Measurements from ENCODE around the gene TMEFF2.

TMEFF2 gene

GRCh38 chr2:192059266-192059665 lies 135.5 kb downstream of the TMEFF2 start:
- no peak for DNase-seq

GRCh38 chr2:192053921-192054320 lies 140.8 kb downstream of the TMEFF2 start:
- no peak for DNase-seq

DNA sequence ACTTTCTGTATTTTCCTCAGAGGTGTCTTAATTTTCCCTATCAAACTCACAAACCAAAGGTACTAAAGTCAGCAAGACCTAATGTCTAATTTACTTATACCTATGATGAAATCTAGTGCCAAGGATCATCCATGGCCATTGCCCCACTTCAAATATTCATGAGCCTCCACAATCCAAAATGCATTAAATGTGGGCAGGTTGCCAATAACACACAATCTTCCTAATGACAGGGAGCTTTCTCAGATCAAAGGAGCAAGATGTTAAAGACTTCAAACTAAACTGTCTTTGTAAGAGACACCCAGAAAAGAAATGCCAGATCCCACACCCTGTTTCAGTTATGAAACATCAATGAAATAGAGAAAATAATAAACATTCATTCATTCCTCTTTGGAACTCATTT lies 143.2 kb downstream of the TMEFF2 start:
- no peak for DNase-seq

DNA sequence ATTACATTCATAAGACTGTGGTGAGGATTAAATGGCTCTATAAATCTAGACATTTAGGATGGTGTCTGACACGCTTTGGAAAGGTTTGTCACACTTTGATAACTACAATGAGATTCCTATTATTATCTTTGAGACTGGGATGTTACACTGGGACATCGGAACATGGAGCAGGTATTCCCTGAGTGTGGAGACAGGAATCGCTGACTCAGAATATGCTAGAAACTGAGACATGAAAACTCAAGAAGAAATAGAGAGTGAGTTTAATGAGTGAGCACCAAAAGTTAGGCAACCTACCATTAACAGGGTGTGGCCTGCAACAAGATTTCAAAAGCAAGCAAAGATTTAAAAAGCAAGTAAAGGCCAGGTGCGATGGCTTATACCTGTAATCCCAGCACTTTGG lies 145.4 kb downstream of the TMEFF2 start:
- DNase-seq = no peak

DNA sequence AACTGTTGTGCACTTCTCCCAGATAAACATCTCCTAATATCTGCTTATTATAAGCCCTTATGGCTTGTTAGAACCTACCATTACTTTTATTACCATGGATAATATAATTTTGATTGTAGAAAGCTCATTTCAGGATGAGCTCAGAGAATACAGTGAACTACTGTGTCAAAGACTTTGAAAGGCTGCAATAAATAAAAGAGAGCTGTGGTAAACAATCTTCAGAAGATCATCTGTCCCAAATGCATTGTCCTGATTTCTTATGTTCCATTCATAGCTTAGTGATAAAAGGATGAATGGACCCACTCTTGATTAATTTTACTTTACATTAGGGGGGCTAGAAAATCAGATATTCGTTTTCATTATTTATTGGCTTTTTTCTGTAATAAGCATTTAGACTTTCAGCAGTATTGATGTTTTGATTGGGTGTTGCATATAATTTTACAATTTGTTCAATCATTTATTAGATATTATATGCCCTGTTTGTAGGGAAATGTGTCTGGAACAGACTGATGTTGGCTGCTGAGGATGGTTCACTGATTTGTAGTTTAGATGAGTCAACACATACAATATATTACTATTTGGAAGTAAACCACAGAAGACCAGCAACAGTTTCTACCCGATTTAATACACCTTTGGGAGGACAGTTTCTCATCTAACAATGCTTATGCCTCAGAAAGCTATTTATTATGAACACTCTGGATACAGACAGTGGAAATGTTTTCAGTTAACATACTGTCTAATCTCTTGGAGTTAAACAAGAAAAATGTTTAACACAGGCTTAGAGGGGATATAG lies 147.2 kb downstream of the TMEFF2 start:
- no peak for DNase-seq

- DNase-seq = no peak
These were observed 150.2 kb downstream of the TMEFF2 start for GRCh38 chr2:192044496-192044895.

GRCh38 chr2:192043216-192043870 lies 151.4 kb downstream of the TMEFF2 start:
- no peak for DNase-seq

DNA sequence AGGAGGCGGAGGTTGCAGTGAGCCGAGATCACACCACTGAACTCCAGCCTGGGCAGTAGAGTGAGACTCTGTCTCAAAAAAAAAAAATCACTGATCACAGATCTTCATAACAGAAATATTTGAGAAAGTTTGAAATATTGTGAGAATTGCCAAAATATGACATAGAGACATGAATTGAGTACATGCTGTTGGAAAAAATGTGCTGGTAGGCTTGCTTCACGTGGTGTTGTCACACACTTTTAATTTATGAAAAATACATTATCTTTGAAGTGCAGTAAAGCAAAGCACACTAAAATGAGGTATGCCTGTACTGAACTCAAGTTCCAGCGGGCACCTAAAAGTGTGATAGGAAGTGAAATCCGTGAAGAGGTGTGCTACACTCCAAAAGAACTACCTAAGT lies 152.6 kb downstream of the TMEFF2 start:
- no peak for DNase-seq

DNA sequence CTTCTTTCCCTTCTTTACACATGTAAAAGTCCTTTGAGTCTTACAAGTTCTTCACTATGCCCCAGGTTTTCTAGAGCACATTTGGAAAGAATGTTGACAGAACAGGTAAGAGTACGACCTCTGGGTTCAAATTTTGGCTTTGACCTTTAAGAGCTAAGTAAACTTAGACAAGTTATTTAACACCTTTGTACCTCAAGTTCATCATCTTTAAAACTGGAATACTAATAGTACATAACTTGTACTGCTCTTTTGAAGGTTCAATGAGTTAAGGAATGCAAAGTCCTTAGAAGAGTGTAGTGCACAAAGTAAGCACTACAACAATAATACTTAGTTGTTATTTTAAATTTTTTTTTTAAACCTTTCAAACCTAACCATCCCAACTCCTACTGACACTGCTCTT lies 156.6 kb downstream of the TMEFF2 start:
- no peak for DNase-seq

DNA sequence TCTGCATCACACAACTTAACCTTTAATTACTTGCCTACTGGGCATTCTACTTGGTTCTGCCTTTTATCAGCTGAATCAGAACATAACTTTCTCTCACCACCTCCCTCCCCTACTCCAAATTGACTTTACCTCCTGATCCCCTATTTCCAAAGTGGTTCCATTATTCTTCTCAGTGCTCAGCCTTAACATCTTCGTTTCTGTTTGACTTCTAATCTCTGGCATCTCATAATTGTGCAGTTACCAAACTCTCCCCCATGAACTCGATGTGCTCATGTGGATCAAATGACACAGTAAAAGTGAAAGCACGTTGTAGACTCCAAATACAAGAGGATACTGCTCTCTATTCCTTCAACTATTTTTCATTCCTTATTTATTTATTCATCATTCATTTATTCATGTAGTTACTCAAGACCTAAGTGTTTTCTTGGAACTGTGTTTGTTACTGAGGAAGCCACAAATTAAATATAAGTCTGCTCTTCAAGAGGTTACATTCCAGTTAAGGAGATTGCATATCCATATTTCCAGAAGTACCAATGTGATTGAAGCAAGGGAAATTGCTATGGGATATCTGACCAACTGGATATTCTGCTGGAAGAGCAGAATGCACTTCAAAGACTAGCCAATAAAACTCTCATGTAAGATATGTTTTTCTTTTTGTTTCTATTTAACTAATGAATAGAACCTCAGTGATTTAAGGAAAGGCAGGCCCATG lies 158.8 kb downstream of the TMEFF2 start:
- no peak for DNase-seq

DNA sequence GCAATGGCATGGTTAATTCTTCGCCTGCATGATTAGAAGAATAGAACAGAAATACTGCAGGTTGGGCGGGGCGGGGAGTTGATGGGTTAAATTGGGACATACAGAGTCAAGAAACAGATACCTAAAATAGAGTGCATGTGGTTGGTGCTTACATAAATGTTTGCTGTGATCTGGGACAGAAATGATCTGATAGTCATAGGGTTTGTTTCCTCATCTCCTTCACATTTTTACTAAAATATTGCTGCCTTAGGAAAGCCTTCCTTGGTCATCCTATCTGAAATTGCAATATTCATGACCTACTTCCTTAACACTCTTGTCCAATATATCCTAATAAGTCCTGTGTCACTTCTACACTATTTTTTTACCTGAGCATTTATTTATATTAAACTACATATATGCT lies 163.9 kb downstream of the TMEFF2 start:
- DNase-seq = no peak

DNA sequence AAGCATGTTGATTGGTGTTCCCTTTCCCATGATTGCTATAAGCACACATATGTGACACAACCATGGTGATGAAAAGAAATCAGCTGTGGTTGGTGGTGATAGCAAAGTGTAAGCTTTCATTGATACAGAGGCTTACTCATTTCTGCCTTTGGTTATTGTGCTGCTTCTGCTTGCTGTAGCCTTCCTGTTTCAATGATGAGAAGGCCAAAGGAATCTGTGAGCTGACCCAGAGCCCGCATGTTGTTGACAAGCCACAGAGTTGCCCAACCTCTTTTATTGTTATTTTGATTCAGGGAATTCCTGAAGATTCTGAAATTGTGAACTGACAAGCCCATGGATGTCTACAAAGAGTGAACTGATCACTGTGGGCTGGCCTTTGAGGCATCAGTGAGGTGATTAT lies 164.4 kb downstream of the TMEFF2 start:
- DNase-seq = no peak

- no peak for DNase-seq
These were observed 165.6 kb downstream of the TMEFF2 start for GRCh38 chr2:192029089-192029488.

GRCh38 chr2:192026825-192027120 lies 168.0 kb downstream of the TMEFF2 start:
- no peak for DNase-seq

- no peak for DNase-seq
These were observed 168.5 kb downstream of the TMEFF2 start for GRCh38 chr2:192026059-192026824.

- DNase-seq = no peak
These were observed 169.1 kb downstream of the TMEFF2 start for GRCh38 chr2:192025637-192026036.

DNA sequence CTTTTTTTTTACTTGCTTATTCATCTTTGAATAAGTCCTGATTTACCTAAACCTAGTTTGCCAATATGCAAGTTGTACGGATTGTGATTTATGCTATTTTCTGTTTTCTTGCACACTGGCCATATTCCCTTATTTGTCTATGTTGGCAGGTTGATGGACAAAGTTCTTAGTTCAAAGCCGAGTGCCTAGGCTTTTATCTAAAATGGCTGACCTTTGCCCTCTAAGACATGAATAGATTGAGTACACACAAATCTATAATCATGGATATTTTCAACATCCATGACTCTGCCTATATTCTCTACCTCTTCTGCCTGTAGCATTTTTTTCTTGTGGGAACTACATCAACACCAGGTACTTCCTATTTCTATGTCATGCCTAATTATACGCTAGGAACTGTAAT lies 171.7 kb downstream of the TMEFF2 start:
- no peak for DNase-seq

DNA sequence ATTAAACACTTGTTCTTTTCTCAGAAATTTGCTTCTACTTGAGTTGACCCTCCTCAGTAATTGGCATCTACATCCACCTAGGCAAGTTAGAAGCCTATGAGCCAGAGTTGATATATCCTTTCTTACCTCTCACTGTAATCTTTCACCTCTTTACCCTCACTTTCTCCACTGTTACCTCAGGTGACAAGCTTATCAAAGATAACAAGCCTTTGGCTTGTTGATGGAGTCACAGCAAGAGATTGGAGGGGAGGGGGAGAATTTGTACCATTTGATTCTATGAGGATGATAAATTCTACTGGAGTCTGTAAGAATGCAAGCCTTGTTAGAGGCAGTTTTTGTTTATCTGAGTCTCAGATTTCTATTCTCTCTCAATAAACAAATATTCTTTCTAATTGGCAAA lies 176.9 kb downstream of the TMEFF2 start:
- DNase-seq = no peak

DNA sequence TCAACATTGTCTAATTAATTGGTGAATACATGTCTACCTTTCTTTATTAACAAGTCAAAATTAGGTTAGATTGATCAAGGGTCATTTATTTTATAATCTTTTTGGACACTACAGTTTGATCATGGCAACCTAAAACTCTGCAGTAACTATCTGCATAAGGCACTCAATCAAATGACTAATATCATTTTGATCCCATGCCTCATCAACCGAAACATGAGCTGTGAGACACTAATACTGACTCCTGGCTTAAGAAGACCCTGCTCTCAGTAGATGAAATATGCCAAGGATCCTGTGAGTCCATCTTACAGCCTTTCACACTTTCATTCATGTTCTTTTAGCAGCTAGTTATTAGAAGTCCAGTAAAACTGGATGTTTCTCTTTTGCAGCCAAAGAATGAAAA lies 178.5 kb downstream of the TMEFF2 start:
- no peak for DNase-seq

DNA sequence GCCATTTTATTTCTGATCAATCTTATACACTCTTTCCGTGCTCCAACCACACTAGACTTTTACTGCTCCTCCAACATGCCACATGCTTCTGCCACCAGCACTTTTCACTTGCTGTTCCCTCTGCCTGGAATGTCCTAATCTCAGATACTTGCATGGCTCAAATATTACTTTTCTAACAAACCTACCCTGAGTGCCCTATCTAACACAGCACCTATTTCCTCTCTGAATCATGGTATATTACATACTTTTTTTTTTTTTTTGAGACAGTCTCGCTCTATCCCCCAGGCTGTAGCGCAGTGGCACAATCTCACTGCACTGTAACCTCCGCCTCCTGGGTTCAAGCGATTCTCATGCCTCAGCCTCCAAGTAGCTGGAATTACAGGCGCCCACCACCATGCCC lies 181.5 kb downstream of the TMEFF2 start:
- DNase-seq = no peak

DNA sequence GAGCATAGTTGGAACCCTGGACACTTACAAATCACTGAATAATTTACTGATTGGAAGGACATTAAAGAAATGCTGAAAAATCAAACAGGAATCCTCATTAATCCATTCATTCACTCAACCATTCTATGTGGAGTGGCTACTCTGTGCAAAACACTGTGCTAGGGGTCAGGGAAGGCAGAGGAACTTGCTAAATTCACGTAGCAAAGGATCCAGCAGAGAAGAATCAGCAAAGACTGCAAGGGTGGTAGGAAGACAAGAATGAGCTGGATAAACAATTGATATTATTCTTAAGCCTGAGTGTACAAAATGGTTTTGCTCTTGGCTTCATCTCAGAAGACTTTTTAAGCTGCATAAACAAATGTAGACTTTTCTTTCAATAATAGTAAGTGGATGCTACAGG lies 183.5 kb downstream of the TMEFF2 start:
- no peak for DNase-seq

GRCh38 chr2:192010073-192010472 lies 184.7 kb downstream of the TMEFF2 start:
- DNase-seq = no peak

GRCh38 chr2:192007581-192008228 lies 187.0 kb downstream of the TMEFF2 start:
- DNase-seq = no peak

All from CD4-positive, alpha-beta T cell treated with Interleukin-1 beta for 1 hour (primary cell).